Measurements from ENCODE around the gene RUNX1.

Gene RUNX1

GRCh38 chr21:35019631-35020032 is 29.5 kb downstream of the RUNX1 start:
- no peak overlapping the region for H3K4me3 ChIP-seq (replicated peaks; ENCODE audit: low read depth, low read length)
- H3K27me3 ChIP-seq (replicated peaks; ENCODE audit: control insufficient read depth, insufficient read depth, low read length), result no peaks in the 10 kb centered on the region
- no peaks in the 10 kb centered on the region for H3K36me3 ChIP-seq (ENCODE audit: control insufficient read depth, insufficient read depth, low read length)
- TF ChIP-seq CTCF (IDR thresholded peaks at IDR 0.05; ENCODE audit: insufficient read depth, low read length, poor library complexity, severe bottlenecking), result no peak
- no peak for DNase-seq (ENCODE audit: extremely low read depth, insufficient read length)

- Histone ChIP-seq H3K27me3 (replicated peaks; ENCODE audit: control insufficient read depth, insufficient read depth, low read length) (no peaks in the 10 kb centered on the region), H3K36me3 (ENCODE audit: control insufficient read depth, insufficient read depth, low read length) (no peaks in the 10 kb centered on the region), H3K4me3 (replicated peaks; ENCODE audit: low read depth, low read length) (no peak overlapping the region)
- TF ChIP-seq CTCF (IDR thresholded peaks at IDR 0.05; ENCODE audit: insufficient read depth, low read length, poor library complexity, severe bottlenecking), result no peak
- DNase-seq (ENCODE audit: extremely low read depth, insufficient read length), result no peak
These were observed 31.8 kb downstream of the RUNX1 start for GRCh38 chr21:35017256-35017655.

- H3K36me3 ChIP-seq (ENCODE audit: control insufficient read depth, insufficient read depth, low read length), result no peaks in the 10 kb centered on the region
- no peak for DNase-seq (ENCODE audit: extremely low read depth, insufficient read length)
- no peak overlapping the region for H3K4me3 ChIP-seq (replicated peaks; ENCODE audit: low read depth, low read length)
- no peak for TF ChIP-seq CTCF (IDR thresholded peaks at IDR 0.05; ENCODE audit: insufficient read depth, low read length, poor library complexity, severe bottlenecking)
- H3K27me3 ChIP-seq (replicated peaks; ENCODE audit: control insufficient read depth, insufficient read depth, low read length), result no peaks in the 10 kb centered on the region
These were observed 32.4 kb downstream of the RUNX1 start for GRCh38 chr21:35016517-35017188.

GRCh38 chr21:35016071-35016470 is 33.0 kb downstream of the RUNX1 start:
- no peak for DNase-seq (ENCODE audit: extremely low read depth, insufficient read length)
- TF ChIP-seq CTCF (IDR thresholded peaks at IDR 0.05; ENCODE audit: insufficient read depth, low read length, poor library complexity, severe bottlenecking), result no peak
- H3K27me3 ChIP-seq (replicated peaks; ENCODE audit: control insufficient read depth, insufficient read depth, low read length), result no peaks in the 10 kb centered on the region
- no peak overlapping the region for H3K4me3 ChIP-seq (replicated peaks; ENCODE audit: low read depth, low read length)
- H3K36me3 ChIP-seq (ENCODE audit: control insufficient read depth, insufficient read depth, low read length), result no peaks in the 10 kb centered on the region

- no peaks in the 10 kb centered on the region for H3K36me3 ChIP-seq (ENCODE audit: control insufficient read depth, insufficient read depth, low read length)
- no peak overlapping the region for H3K4me3 ChIP-seq (replicated peaks; ENCODE audit: low read depth, low read length)
- H3K27me3 ChIP-seq (replicated peaks; ENCODE audit: control insufficient read depth, insufficient read depth, low read length), result no peaks in the 10 kb centered on the region
- DNase-seq (ENCODE audit: extremely low read depth, insufficient read length), result no peak
- TF ChIP-seq CTCF (IDR thresholded peaks at IDR 0.05; ENCODE audit: insufficient read depth, low read length, poor library complexity, severe bottlenecking), result no peak
These were observed 33.6 kb downstream of the RUNX1 start for GRCh38 chr21:35015435-35016024.
